Measurements from ENCODE around the gene UBAP1.
A peak's percentile ranks its signal among the peaks of the same experiment; 100 is the strongest.

The UBAP1 gene

GRCh38 chr9:34254141-34254913 is 75.5 kb downstream of the UBAP1 start:
- no peak for TF ChIP-seq CTCF (conservative IDR thresholded peaks at IDR 0.05; ENCODE audit: low read depth, low read length)
- peak; percentile 45 for DNase-seq (ENCODE audit: low read depth)
- no peak overlapping the region for H3K4me3 ChIP-seq (ENCODE audit: low read depth, low read length)

GRCh38 chr9:34254966-34255825 is 76.4 kb downstream of the UBAP1 start:
- DNase-seq (ENCODE audit: low read depth), result no peak
- no peak overlapping the region for H3K4me3 ChIP-seq (ENCODE audit: low read depth, low read length)
- TF ChIP-seq CTCF (conservative IDR thresholded peaks at IDR 0.05; ENCODE audit: low read depth, low read length), result peak; percentile 15

- TF ChIP-seq CTCF (conservative IDR thresholded peaks at IDR 0.05; ENCODE audit: low read depth, low read length), result peak; percentile 52
- no peak overlapping the region for H3K4me3 ChIP-seq (ENCODE audit: low read depth, low read length)
- DNase-seq (ENCODE audit: low read depth), result peak; percentile 41
These were observed 77.3 kb downstream of the UBAP1 start for GRCh38 chr9:34256104-34256503.

GRCh38 chr9:34256987-34257585 is 78.2 kb downstream of the UBAP1 start:
- no peak overlapping the region for H3K4me3 ChIP-seq (ENCODE audit: low read depth, low read length)
- peak; percentile 15 for DNase-seq (ENCODE audit: low read depth)
- TF ChIP-seq CTCF (conservative IDR thresholded peaks at IDR 0.05; ENCODE audit: low read depth, low read length), result no peak

GRCh38 chr9:34259315-34259714 is 80.5 kb downstream of the UBAP1 start:
- no peak for DNase-seq (ENCODE audit: low read depth)
- TF ChIP-seq CTCF (conservative IDR thresholded peaks at IDR 0.05; ENCODE audit: low read depth, low read length), result no peak
- H3K4me3 ChIP-seq (ENCODE audit: low read depth, low read length), result no peak overlapping the region

- DNase-seq (ENCODE audit: low read depth), result no peak
- no peak for TF ChIP-seq CTCF (conservative IDR thresholded peaks at IDR 0.05; ENCODE audit: low read depth, low read length)
- H3K4me3 ChIP-seq (ENCODE audit: low read depth, low read length), result no peak overlapping the region
These were observed 84.1 kb downstream of the UBAP1 start for GRCh38 chr9:34262971-34263370.

Measured in choroid plexus epithelial cell (primary cell).